GM19328 (cell line): ENCODE measurements around the gene RHBDD1.

Experiments
- ATAC-seq: cut with Tn5 transposase; IDR thresholded peaks from one replicate; pipeline ENCODE4 v1.9.1; 2021; ENCODE audit warnings: mild to moderate bottlenecking, moderate library complexity; ENCODE audit not compliant: unreplicated experiment

RHBDD1 gene, protein sequence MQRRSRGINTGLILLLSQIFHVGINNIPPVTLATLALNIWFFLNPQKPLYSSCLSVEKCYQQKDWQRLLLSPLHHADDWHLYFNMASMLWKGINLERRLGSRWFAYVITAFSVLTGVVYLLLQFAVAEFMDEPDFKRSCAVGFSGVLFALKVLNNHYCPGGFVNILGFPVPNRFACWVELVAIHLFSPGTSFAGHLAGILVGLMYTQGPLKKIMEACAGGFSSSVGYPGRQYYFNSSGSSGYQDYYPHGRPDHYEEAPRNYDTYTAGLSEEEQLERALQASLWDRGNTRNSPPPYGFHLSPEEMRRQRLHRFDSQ

DNA sequence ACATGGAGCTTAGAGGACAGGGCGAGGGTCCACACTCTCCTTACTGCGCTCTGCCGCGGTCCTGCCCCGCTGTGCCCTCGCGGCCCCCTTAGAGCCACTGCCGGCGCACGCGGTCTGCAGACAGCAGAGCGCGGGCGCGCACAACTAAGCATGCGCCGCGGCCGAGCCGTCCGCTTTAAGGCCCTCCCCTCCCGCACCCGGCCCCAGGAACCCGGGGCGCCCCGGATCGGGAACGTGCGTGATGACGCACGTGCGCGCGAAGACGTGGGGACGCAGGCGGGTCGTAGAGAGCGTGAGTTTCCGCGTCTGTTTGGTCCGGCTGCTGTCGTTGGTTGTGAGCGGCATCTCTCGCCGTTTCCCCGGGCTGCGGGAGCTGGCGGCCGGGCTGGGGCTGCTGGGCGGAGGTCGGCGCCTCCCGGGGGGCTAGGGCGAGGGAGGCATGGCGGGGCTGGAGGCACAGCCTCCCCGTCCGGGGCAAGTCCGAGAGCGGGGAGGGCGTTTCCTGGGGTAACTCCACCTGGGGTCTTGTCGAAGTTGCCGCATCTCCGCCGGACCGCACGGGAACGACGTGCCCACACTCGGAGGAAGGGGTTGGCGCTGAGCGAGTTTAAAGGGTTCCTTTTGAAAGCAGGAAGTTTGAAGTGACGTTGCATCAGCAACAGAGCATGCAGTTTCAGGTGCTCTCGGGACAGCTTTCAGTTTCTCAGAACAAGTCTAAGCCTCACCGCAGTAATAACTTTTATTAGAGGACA lies at the start of gene RHBDD1:
RHBDD1 (plus strand) TSS at position 259 of the 752 bp plus-strand sequence. CDS start 28,640 bp downstream, outside the sequence.
- ATAC-seq: peak; percentile 87

DNA sequence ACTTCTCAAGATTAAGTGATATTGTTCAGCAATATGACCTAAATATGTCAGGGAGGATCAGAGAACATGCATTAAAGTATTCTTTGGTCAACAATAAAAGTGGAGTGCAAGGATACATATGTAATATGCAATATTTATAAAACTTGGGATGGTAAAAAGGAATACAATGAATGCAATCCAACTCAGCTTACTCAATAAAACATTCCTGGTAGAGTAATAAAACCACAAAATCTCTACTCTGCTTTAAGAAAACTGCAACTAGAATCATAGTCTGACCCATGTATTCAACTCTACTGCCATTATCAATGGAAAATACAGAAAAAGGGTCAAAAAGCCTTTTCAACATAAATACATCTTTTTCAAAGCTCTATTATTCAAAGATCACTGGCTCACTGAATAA lies 47.8 kb upstream of the RHBDD1 start:
- no peak for ATAC-seq

GRCh38 chr2:226788881-226789490 lies 46.9 kb upstream of the RHBDD1 start:
- ATAC-seq: no peak

- no peak for ATAC-seq
Measured at GRCh38 chr2:226790011-226790410, 45.8 kb upstream of the RHBDD1 start.

- ATAC-seq: no peak
Measured at GRCh38 chr2:226790431-226790830, 45.4 kb upstream of the RHBDD1 start.

GRCh38 chr2:226791056-226791486 lies 44.8 kb upstream of the RHBDD1 start:
- peak; percentile 59 for ATAC-seq

DNA sequence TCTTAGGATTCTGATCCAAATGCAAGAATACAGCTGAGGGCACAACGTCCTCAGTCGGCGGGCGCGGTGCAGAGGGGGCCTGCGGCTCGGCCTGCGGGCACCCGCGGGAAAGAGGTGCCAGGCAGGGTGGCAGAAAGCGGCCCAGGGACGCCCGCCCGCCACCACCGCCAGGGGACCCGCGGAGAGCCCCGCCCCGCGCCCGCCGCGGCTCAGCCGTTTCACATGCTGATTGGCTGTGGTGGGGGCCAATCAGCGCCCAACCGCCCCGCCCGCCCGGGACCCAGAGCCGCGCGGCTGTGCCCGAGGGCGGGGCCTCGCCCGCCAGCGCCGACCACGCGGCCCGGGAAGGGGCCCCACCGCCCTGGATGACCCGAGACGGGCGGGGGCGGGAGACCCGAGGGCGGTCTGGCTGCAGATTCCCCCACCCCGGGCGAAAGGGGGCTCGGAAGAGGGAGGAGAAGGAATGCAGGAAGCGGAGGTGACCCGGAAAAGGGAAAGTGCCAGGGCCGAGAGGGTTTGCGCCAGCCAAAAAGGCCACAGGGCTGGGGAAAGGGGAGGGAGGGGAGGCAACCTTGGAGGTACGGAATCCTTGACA lies 44.3 kb upstream of the RHBDD1 start:
- peak; percentile 99 for ATAC-seq

GRCh38 chr2:226792155-226792881 lies 43.5 kb upstream of the RHBDD1 start:
- no peak for ATAC-seq

DNA sequence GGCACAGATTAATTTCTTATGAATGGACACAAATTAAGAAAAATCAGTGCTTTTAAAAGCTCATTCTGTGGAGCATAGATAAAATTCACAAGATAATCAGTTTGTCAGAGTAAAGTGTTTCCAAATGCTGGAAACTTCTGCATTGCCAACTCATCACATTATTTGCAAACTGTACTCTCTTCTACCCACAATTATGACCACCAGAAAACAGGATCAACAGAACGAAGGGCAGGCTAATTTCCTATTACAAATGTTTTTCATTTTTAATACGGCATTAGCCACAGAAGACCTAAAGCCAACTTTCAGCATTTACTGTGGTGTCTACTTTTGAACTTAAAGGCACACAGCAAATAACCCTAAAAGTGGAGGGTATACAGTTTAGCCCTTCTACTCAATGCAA lies 42.2 kb upstream of the RHBDD1 start:
- ATAC-seq: no peak

DNA sequence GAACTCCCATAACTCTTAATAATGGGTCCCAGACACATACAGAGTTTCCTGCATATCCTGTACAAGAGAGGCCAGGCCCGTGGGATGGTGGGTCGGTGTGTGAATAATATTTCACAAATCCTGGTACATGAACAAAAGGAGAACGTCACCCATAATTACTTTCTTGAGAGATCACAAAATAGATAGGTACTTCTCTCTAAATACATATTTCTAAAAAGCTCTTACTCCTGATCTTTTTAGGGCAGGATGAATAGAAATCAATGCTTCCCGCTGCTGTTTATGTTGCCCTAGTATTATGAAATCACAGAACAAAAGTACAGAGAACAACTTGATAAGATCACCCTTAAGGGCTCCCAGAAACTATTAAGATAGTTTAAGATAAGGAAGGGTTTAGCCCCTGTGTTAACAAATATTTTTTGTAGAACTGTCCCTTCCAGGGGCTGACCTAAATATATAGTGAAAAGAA lies 41.6 kb upstream of the RHBDD1 start:
- no peak for ATAC-seq

- ATAC-seq: no peak
Measured at GRCh38 chr2:226794751-226795171, 41.1 kb upstream of the RHBDD1 start.

DNA sequence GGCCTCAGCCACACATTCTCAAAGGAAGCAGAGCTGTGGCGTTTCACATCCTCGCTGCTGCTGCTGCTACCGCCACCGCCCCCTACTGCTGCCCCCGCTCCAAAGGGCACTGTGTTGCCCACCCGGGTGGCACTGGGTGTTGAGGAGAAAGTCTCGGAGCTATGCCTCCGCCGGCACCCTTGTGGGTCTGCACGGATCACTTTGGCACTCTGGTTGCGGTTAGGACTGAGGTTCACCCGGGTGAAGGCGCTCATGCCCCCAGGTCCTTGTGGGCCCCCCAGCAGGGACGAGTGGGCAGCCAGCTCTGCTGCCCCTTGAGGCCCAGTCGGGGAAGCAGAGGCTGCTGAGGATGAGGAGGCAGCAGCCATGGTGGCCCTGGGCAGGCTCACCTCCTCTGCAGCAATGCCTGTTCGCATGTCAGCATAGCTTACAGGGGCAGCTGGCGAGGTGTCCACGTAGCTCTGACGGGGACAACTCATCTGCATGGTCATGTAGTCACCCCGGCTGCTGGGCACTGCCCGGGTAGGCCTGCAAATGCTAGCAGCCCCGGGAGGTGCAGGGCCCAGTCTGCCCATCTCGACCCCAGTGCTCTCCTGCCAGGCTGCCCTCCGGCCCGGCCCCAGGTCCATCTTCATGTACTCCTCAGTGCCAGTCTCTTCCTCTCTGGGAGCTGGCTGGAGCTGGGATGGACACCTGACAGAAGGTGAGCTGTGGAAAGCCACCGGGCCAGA lies 40.4 kb upstream of the RHBDD1 start:
- no peak for ATAC-seq

- no peak for ATAC-seq
Measured at GRCh38 chr2:226796012-226796839, 39.6 kb upstream of the RHBDD1 start.

GRCh38 chr2:226796840-226797288 lies 39.0 kb upstream of the RHBDD1 start:
- ATAC-seq: no peak

GRCh38 chr2:226797289-226797988 lies 38.4 kb upstream of the RHBDD1 start:
- ATAC-seq: no peak

DNA sequence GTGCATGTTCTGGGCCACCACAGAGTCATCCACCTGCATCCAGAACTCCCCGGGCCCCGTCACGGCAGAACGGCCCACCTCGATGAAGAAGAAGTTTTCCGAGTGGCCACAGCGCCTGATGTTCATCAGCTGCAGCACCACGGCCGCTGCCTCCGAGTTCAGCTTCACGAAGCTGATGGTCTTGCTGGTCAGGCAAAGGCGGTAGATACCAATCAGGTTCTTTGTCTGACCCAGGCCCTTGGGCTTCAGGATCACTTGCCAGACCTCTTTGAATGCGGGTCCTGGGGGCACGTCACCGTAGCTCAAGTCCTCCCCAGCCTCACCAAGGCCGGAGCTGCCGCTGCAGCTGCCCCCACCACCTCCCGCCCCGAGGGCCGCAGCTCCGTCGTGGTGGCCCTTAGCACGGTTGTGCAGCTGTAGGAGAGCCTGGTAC lies 37.8 kb upstream of the RHBDD1 start:
- ATAC-seq: no peak

GRCh38 chr2:226798422-226799210 lies 37.2 kb upstream of the RHBDD1 start:
- ATAC-seq: peak; percentile 23
